Loucy (cell line): ENCODE measurements around the gene ELP6.

Experiments
- EZH2phosphoT487 ChIP-seq: fragments of 200-600 bp; IDR thresholded peaks from 2 replicates; pipeline ENCODE4 v1.6.1; 2018; ENCODE audit warnings: antibody characterized with exemption, mild to moderate bottlenecking, moderate library complexity, borderline replicate concordance
- TF ChIP-seq, protein P1 (sequence below): fragments of 200-600 bp; sonication (generic); conservative IDR thresholded peaks from 2 replicates; pipeline ENCODE4 v1.5.1; 2014; ENCODE audit warnings: mild to moderate bottlenecking, antibody characterized with exemption, low read length

DNA sequence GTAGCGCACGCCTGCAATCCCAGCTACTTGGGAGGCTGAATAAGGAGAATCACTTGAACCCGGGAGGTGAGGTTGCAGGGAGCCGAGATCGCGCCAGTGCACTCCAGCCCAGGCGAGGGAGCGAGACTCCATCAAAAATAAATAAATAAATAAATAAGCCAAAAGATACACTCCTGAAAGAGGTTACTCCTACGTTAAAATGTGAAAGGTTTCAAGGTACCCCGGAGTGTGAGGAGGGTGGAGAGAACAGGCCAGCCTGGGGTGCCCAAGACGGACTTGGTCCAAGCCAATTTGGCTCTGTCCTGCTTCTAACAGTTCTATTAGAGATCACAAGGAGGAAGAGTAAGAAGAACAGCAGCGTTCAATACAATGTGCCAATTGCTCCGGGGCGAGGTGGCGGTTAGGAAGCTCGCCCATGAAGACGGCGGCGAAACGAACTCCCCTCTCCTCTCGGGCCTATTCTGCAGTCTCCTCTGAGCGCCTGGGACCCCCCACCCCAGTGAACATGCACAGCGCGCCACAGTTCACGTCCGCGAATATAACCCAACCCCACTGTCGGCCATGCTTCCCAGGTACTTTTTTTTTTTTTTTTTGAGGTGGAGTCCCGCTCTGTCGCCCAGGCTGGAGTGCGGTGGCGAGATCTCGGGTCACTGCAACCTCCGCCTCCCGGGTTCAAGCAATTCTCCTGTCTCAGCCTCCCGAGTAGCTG is 942 bp downstream of the ELP6 start:
- TF ChIP-seq, protein P1, sequence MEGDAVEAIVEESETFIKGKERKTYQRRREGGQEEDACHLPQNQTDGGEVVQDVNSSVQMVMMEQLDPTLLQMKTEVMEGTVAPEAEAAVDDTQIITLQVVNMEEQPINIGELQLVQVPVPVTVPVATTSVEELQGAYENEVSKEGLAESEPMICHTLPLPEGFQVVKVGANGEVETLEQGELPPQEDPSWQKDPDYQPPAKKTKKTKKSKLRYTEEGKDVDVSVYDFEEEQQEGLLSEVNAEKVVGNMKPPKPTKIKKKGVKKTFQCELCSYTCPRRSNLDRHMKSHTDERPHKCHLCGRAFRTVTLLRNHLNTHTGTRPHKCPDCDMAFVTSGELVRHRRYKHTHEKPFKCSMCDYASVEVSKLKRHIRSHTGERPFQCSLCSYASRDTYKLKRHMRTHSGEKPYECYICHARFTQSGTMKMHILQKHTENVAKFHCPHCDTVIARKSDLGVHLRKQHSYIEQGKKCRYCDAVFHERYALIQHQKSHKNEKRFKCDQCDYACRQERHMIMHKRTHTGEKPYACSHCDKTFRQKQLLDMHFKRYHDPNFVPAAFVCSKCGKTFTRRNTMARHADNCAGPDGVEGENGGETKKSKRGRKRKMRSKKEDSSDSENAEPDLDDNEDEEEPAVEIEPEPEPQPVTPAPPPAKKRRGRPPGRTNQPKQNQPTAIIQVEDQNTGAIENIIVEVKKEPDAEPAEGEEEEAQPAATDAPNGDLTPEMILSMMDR, result no peak
- TF ChIP-seq EZH2phosphoT487, result no peak
